Astrocyte of the cerebellum (primary cell): Measurements from ENCODE around the gene C1QTNF8.

Experiments
- DNase-seq: peaks from one replicate; pipeline ENCODE4 v3.0.0-alpha.2; 2011; ENCODE audit warnings: low read depth
- H3K4me3 ChIP-seq: 2 replicates; pipeline ENCODE4 v1.5.1; 2011; ENCODE audit warnings: mild to moderate bottlenecking, low read depth, low read length, moderate library complexity
- CTCF ChIP-seq: IDR thresholded peaks from 2 replicates; pipeline ENCODE4 v1.5.1; 2012; ENCODE audit warnings: low read length, low read depth, moderate library complexity, mild to moderate bottlenecking; ENCODE audit errors: missing control alignments
- in situ Hi-C: cut with HindIII; loops from 2 replicates; pipeline ENCODE4 v1.10.0; 2017; ENCODE audit warnings: low sequenced_read_pairs

C1QTNF8 gene

GRCh38 chr16:1048442-1049112 lies 47.5 kb downstream of the C1QTNF8 start:
- DNase-seq = no peak
- no peak overlapping the region for H3K4me3 ChIP-seq
- no peak for TF ChIP-seq CTCF
- in situ Hi-C loops = no loop called here

GRCh38 chr16:1047801-1048200 lies 48.2 kb downstream of the C1QTNF8 start:
- TF ChIP-seq CTCF = no peak
- in situ Hi-C loops = no loop called here
- no peak for DNase-seq
- H3K4me3 ChIP-seq = no peak overlapping the region

- in situ Hi-C loops = no loop called here
- H3K4me3 ChIP-seq = no peak overlapping the region
- TF ChIP-seq CTCF = no peak
- DNase-seq = no peak
These were observed 48.9 kb downstream of the C1QTNF8 start for GRCh38 chr16:1047123-1047522.

GRCh38 chr16:1045993-1046911 lies 49.8 kb downstream of the C1QTNF8 start:
- no peak overlapping the region for H3K4me3 ChIP-seq
- DNase-seq = no peak
- in situ Hi-C loops = no loop called here
- TF ChIP-seq CTCF = no peak

GRCh38 chr16:1045310-1045992 lies 50.6 kb downstream of the C1QTNF8 start:
- no peak for TF ChIP-seq CTCF
- in situ Hi-C loops = no loop called here
- no peak overlapping the region for H3K4me3 ChIP-seq
- no peak for DNase-seq
